Endodermal cell (in vitro differentiated cells): ENCODE results near the gene ATXN1. TPM values are rescaled to one million over a fixed set of nuclear protein-coding genes. Genes with fewer than 3 reads are reported as not detected.

Experiments used
- DNase-seq: peaks from one replicate; pipeline ENCODE4 v3.0.0-alpha.2; 2017
- H3K27ac ChIP-seq: 2 replicates; pipeline ENCODE4 v1.5.1; 2013; ENCODE audit warnings: mild to moderate bottlenecking, low read depth, low read length, moderate library complexity
- H3K27me3 ChIP-seq: 2 replicates; pipeline ENCODE4 v1.6.1; 2013; ENCODE audit warnings: mild to moderate bottlenecking, low read length, moderate library complexity; ENCODE audit not compliant: insufficient read depth, control insufficient read depth, poor library complexity, severe bottlenecking
- H3K36me3 ChIP-seq: 2 replicates; pipeline ENCODE4 v1.7.0; 2013; ENCODE audit warnings: mild to moderate bottlenecking, low read length, moderate library complexity; ENCODE audit not compliant: control insufficient read depth, insufficient read depth
- H3K4me1 ChIP-seq: one replicate; pipeline ENCODE4 v1.7.0; 2013; ENCODE audit warnings: low read length; ENCODE audit not compliant: control insufficient read depth, insufficient read depth
- H3K4me3 ChIP-seq: 2 replicates; pipeline ENCODE4 v1.5.1; 2013; ENCODE audit warnings: mild to moderate bottlenecking, low read length, moderate library complexity
- H3K9ac ChIP-seq: 2 replicates; pipeline ENCODE4 v1.6.1; 2013; ENCODE audit warnings: mild to moderate bottlenecking, low read length, moderate library complexity; ENCODE audit not compliant: poor library complexity, severe bottlenecking; ENCODE audit errors: extremely low read depth
- H3K9me3 ChIP-seq: 2 replicates; pipeline ENCODE4 v1.6.1; 2013; ENCODE audit warnings: mild to moderate bottlenecking, low read length, moderate library complexity; ENCODE audit not compliant: control insufficient read depth
- H3K27ac Mint-ChIP-seq: 2 replicates; pipeline ENCODE4 v1.8.0; 2020; ENCODE audit warnings: mixed read lengths
- H3K27me3 Mint-ChIP-seq: 2 replicates; pipeline ENCODE4 v1.8.0; 2021; ENCODE audit warnings: mild to moderate bottlenecking, mixed read lengths; ENCODE audit not compliant: insufficient read depth
- H3K36me3 Mint-ChIP-seq: 2 replicates; pipeline ENCODE4 v1.8.0; 2020; ENCODE audit warnings: low read depth, mixed read lengths
- H3K4me1 Mint-ChIP-seq: 2 replicates; pipeline ENCODE4 v1.8.0; 2020; ENCODE audit warnings: mixed read lengths
- H3K4me3 Mint-ChIP-seq: 2 replicates; pipeline ENCODE4 v1.8.0; 2020; ENCODE audit warnings: mild to moderate bottlenecking, moderate library complexity, mixed read lengths
- H3K9me3 Mint-ChIP-seq: 2 replicates; pipeline ENCODE4 v1.8.0; 2020; ENCODE audit warnings: mild to moderate bottlenecking, mixed read lengths
- WGBS, 2 experiments: methylation state at CpG; one replicate each; pipeline versions ENCODE4 v1.1.5 to v1.1.7; 2013; ENCODE audit warnings: missing lambda C conversion rate in 2 of 2, mixed read lengths in 1 of 2; ENCODE audit not compliant: insufficient coverage in 1 of 2, insufficient read length in 1 of 2; 5-methylcytosine and 5-hydroxymethylcytosine counted together
- total RNA-seq, 2 donors: library from RNA; stranded (reverse); fragmentation: NEBNext Ultra II Directional in 1 of 2; extraction: Animal tissue kit (Norgen Biotek cat#: 25700) in 1 of 2; gene quantifications; 2 replicates in 1 of 2; 3 replicates in 1 of 2; pipeline ENCODE4 v1.2.1, GENCODE V29; 2021
- TF ChIP-seq, protein P1 (sequence below): fragments of 200-600 bp; sonication (generic); conservative IDR thresholded peaks from 2 replicates; pipeline ENCODE4 v1.5.0; 2021; ENCODE audit warnings: antibody characterized with exemption, mild to moderate bottlenecking

Gene ATXN1
- total RNA-seq, 2 donors from 2014 or later = 10.4 to 15.9 TPM

DNA sequence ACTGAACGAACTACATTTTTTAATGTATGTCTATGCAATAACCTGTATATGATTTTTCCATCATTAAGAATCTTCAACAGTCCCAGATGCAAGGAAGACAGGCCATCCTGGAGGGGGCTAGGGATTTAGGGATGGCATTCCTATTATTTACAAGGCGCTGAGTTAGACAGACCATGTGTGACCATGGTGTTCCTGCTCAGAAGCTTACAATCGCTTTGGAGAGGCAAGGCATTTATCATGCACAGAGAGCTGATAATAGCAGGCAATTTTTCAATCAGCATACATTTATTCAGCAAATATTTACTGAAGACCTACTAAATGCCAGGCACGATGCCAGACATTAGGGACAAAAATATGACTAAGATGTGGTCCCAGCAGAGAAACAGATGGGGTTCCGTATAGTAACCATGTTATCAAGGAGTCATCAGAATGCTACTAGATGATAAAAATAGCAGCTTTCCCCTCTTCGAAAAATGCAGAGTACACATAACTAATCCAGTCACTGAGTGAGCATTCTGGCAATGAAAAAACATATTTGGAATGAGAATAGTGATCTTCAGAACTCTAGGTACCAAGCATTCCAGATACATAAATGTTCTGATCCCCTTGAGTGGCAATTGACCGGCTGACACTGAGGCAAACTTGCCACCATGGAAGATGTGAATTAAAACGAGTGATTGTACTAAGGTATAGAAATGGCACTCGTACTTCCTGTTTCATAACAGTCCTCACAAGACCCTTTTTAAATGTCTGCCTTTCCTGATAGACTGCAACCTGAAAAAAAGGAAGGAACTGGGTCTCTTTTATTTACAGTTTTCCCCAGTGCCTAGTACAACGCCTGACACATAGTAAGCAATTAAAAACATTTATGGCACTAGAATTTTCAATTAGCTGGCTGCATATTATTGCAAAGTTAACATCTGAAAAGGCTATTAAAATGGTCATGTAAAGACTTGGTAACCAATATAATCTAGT is 135.7 kb downstream of the ATXN1 start:
- Mint-ChIP-seq H3K36me3 (peaks cover 4% of the 10 kb centered on the region), H3K4me1 (no peaks in the 10 kb centered on the region), H3K4me3 (no peak overlapping the region), H3K27me3 (no peaks in the 10 kb centered on the region), H3K27ac (no peak overlapping the region), H3K9me3 (peaks cover 4% of the 10 kb centered on the region)
- Histone ChIP-seq H3K27ac (no peak overlapping the region), H3K9me3 (peaks cover 7% of the 10 kb centered on the region), H3K4me3 (no peak overlapping the region), H3K9ac (no peak overlapping the region), H3K27me3 (no peaks in the 10 kb centered on the region), H3K4me1 (no peaks in the 10 kb centered on the region), H3K36me3 (no peaks in the 10 kb centered on the region)
- WGBS, 2 experiments = 92 to 93% methylated on average over 8 to 10 of the region's 10 CpGs
- no peak for DNase-seq
- TF ChIP-seq, protein P1, sequence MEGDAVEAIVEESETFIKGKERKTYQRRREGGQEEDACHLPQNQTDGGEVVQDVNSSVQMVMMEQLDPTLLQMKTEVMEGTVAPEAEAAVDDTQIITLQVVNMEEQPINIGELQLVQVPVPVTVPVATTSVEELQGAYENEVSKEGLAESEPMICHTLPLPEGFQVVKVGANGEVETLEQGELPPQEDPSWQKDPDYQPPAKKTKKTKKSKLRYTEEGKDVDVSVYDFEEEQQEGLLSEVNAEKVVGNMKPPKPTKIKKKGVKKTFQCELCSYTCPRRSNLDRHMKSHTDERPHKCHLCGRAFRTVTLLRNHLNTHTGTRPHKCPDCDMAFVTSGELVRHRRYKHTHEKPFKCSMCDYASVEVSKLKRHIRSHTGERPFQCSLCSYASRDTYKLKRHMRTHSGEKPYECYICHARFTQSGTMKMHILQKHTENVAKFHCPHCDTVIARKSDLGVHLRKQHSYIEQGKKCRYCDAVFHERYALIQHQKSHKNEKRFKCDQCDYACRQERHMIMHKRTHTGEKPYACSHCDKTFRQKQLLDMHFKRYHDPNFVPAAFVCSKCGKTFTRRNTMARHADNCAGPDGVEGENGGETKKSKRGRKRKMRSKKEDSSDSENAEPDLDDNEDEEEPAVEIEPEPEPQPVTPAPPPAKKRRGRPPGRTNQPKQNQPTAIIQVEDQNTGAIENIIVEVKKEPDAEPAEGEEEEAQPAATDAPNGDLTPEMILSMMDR = no peak

DNA sequence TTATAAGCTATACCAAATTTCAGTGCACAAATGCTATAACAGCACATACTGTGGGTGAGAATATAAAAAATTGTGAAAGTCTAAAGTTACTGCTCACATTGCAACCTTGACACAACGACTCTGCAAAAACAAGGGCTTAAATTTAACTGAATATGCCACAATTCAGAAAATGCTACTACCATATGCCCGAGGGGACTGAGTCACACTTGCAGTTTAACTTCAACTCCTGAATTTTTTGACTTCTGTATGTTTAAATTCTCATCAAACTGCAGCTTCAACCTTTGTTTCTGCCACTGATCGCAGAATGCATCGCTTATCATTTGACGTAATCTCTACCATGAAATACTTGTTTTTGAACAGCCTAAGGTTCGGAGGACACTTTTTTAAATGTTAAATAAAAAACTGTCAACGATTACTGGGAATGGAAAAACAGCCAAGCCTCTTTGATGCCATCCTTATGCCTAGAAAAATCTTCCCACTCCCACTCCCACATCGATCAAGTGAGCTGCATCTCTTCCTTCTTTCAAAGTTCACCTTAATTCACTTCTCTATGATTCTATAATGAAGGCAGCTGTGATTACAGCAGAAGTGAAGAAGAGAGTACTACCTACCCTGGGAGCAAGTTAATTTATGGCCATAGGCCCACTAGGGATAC is 136.5 kb downstream of the ATXN1 start:
- peaks cover 4% of the 10 kb centered on the region for H3K36me3 Mint-ChIP-seq
- WGBS, 2 experiments = 90 to 99% methylated on average over 7 to 8 of the region's 8 CpGs
- H3K27me3 Mint-ChIP-seq = no peaks in the 10 kb centered on the region

GRCh38 chr6:16623731-16624130 is 137.5 kb downstream of the ATXN1 start:
- Histone ChIP-seq H3K4me1 (no peaks in the 10 kb centered on the region), H3K4me3 (no peak overlapping the region), H3K27me3 (no peaks in the 10 kb centered on the region), H3K27ac (no peak overlapping the region), H3K9me3 (peaks cover 2% of the 10 kb centered on the region), H3K9ac (no peak overlapping the region), H3K36me3 (no peaks in the 10 kb centered on the region)
- WGBS, 2 experiments = 96 to 100% methylated on average over 1 to 4 of the region's 4 CpGs
- H3K27ac Mint-ChIP-seq = peak overlapping the region; percentile 39
- H3K4me3 Mint-ChIP-seq = no peak overlapping the region
- H3K4me1 Mint-ChIP-seq = no peaks in the 10 kb centered on the region
- peaks cover under 1% of the 10 kb centered on the region for H3K9me3 Mint-ChIP-seq
- peaks cover 1% of the 10 kb centered on the region for H3K36me3 Mint-ChIP-seq
- no peaks in the 10 kb centered on the region for H3K27me3 Mint-ChIP-seq
- TF ChIP-seq, protein P1 = no peak
- DNase-seq = no peak

More for the DNA sequence above, 136.5 kb downstream of the ATXN1 start:
- no peaks in the 10 kb centered on the region for H3K4me1 ChIP-seq
- Mint-ChIP-seq H3K27ac (no peak overlapping the region), H3K9me3 (peaks cover 4% of the 10 kb centered on the region), H3K4me3 (no peak overlapping the region), H3K4me1 (no peaks in the 10 kb centered on the region)
- TF ChIP-seq, protein P1 = no peak
- peaks cover 7% of the 10 kb centered on the region for H3K9me3 ChIP-seq
- no peaks in the 10 kb centered on the region for H3K27me3 ChIP-seq
- H3K9ac ChIP-seq = no peak overlapping the region
- DNase-seq = no peak
- H3K4me3 ChIP-seq = no peak overlapping the region
- H3K36me3 ChIP-seq = no peaks in the 10 kb centered on the region
- no peak overlapping the region for H3K27ac ChIP-seq
